ENCODE measurements around the gene ZC3H14. TPM values are rescaled to one million over a fixed set of nuclear protein-coding genes. Genes with fewer than 3 reads are reported as not detected.

The ZC3H14 gene
- total and polyA plus RNA-seq, 3 donors from 2014 or later: 208 to 354 (median 253) TPM

DNA sequence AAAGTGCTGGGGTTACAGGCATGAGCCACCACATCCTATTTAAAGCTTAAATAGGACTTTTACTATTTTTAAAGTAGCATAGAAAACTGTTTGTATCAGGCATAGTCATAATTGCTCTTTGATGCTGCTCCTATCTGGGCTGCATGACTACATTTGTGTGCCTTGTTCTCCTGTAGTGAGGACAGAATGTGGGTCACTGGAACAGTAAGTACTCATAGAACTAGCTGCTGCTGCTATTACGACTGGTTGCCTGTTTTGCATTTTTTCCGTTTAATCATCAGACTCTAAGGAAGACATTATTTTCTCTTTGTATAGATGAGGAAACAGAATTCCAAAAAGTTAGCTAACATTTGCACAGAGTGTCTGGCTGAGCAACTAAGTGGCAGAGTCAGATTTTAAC is 42.8 kb downstream of the ZC3H14 start:
- no peak for TF ChIP-seq CTCF (IDR thresholded peaks at IDR 0.05)
- TF ChIP-seq POLR2A (IDR thresholded peaks at IDR 0.05): no peak
- Histone ChIP-seq H3K4me1 (no peaks in the 10 kb centered on the region), H3K27ac (peak overlapping the region in 1 of 2 donors; percentile 50), H3K9me3 (no peaks in the 10 kb centered on the region), H3K27me3 (no peaks in the 10 kb centered on the region), H3K36me3 (ENCODE audit: low read depth, missing control alignments) (no peaks in the 10 kb centered on the region), H3K4me3 (no peak overlapping the region)
- 25 to 41% methylated on average over 2 of the region's 2 CpGs for WGBS, 2 donors
- intact Hi-C loops (cut with DNase I; ENCODE audit: low total_unique reads): no loop called here
- no peak for DNase-seq

DNA sequence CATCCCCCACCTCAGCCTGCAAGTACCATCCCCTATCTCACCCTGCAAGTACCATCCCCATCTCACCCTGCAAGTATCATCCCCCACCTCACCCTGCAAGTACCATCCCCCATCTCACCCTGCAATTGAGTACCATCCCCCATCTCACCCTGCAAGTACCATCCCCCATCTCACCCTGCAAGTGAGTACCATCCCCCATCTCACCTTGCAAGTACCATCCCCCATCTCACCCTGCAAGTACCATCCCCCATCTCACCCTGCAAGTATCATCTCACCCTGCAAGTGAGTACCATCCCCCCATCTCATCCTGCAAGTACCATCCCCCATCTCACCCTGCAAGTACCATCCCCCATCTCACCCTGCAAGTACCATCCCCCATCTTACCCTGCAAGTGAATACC is 45.0 kb downstream of the ZC3H14 start:
- DNase-seq: no peak
- Histone ChIP-seq H3K36me3 (ENCODE audit: low read depth, missing control alignments) (no peaks in the 10 kb centered on the region), H3K4me1 (no peaks in the 10 kb centered on the region), H3K4me3 (no peak overlapping the region), H3K27ac (no peak overlapping the region), H3K9me3 (no peaks in the 10 kb centered on the region), H3K27me3 (no peaks in the 10 kb centered on the region)
- intact Hi-C loops (cut with DNase I; ENCODE audit: low total_unique reads): no loop called here
- TF ChIP-seq CTCF (IDR thresholded peaks at IDR 0.05): no peak
- TF ChIP-seq POLR2A (IDR thresholded peaks at IDR 0.05): no peak

GRCh38 chr14:88611878-88612277 is 49.0 kb downstream of the ZC3H14 start:
- DNase-seq: no peak
- no peaks in the 10 kb centered on the region for H3K9me3 ChIP-seq
- no peak overlapping the region for H3K4me3 ChIP-seq
- WGBS, 2 donors: 35 to 42% methylated on average over 1 of the region's 1 CpG
- H3K27ac ChIP-seq: no peak overlapping the region
- H3K36me3 ChIP-seq (ENCODE audit: low read depth, missing control alignments): no peaks in the 10 kb centered on the region
- intact Hi-C loops (cut with DNase I; ENCODE audit: low total_unique reads): no loop called here
- H3K27me3 ChIP-seq: no peaks in the 10 kb centered on the region
- TF ChIP-seq POLR2A (IDR thresholded peaks at IDR 0.05) (no peak), CTCF (IDR thresholded peaks at IDR 0.05) (no peak)
- H3K4me1 ChIP-seq: no peaks in the 10 kb centered on the region

- intact Hi-C loops (cut with DNase I; ENCODE audit: low total_unique reads): no loop called here
- no peak for TF ChIP-seq CTCF (IDR thresholded peaks at IDR 0.05)
- TF ChIP-seq POLR2A (IDR thresholded peaks at IDR 0.05): no peak
- no peaks in the 10 kb centered on the region for H3K9me3 ChIP-seq
- no peaks in the 10 kb centered on the region for H3K27me3 ChIP-seq
- no peaks in the 10 kb centered on the region for H3K4me1 ChIP-seq
- WGBS, 2 donors: 75 to 86% methylated on average over 4 of the region's 4 CpGs
- no peak overlapping the region for H3K4me3 ChIP-seq
- DNase-seq: no peak
- no peak overlapping the region for H3K27ac ChIP-seq
- no peaks in the 10 kb centered on the region for H3K36me3 ChIP-seq (ENCODE audit: low read depth, missing control alignments)
These were observed 50.1 kb downstream of the ZC3H14 start for GRCh38 chr14:88612981-88613380.

DNA sequence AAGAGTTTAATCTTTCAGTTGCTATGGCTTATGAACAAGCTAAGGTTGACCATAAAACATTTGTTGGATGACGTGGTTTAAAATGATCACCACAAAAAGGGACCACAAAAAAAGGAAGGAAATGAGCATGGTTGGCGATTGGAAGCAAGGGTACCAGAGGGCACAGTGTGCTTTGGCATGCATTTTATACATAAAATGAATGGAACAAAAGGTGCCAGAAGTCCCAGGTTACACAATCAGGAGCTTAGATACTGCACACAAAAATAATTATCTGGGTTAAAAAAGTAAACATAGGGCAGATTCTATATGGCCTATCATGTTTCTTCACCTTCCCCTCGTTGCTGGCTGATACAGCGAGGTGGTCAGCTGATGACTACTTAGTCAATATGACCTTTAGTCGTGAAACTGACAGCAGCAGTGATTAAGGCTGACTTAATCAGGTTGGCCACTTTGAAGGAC is 50.7 kb downstream of the ZC3H14 start:
- Histone ChIP-seq H3K36me3 (ENCODE audit: low read depth, missing control alignments) (no peaks in the 10 kb centered on the region), H3K27me3 (no peaks in the 10 kb centered on the region), H3K27ac (no peak overlapping the region), H3K4me1 (no peaks in the 10 kb centered on the region), H3K9me3 (no peaks in the 10 kb centered on the region), H3K4me3 (no peak overlapping the region)
- intact Hi-C loops (cut with DNase I; ENCODE audit: low total_unique reads): no loop called here
- WGBS, 2 donors: 68 to 71% methylated on average over 5 of the region's 5 CpGs
- no peak for TF ChIP-seq POLR2A (IDR thresholded peaks at IDR 0.05)
- TF ChIP-seq CTCF (IDR thresholded peaks at IDR 0.05): no peak
- DNase-seq: no peak
